HG03097 (cell line): Measurements from ENCODE around the gene TMEM132A.
"Not testable (repeated sequence)": the region's sequence is repeated elsewhere in the genome, so short reads cannot be mapped to it uniquely, and the experiment has no call there.

Experiments used
- ATAC-seq: cut with Tn5 transposase; IDR thresholded peaks from one replicate; pipeline ENCODE4 v1.9.1; 2021; ENCODE audit not compliant: unreplicated experiment, low FRiP score

Gene TMEM132A

GRCh38 chr11:60902625-60903024 lies 21.6 kb upstream of the TMEM132A start:
- no peak for ATAC-seq

GRCh38 chr11:60905047-60905446 lies 19.2 kb upstream of the TMEM132A start:
- ATAC-seq, result no peak

- ATAC-seq, result no peak
Observed at GRCh38 chr11:60905551-60906113, 18.6 kb upstream of the TMEM132A start.

- peak; percentile 69 for ATAC-seq
Observed at GRCh38 chr11:60906132-60906972, 17.9 kb upstream of the TMEM132A start, which contains the start of gene PRPF19. TSS of gene PRPF19 (minus strand) at chr11:60906585. CDS start at chr11:60906382, 203 bp downstream.

- ATAC-seq, result no peak
Observed at GRCh38 chr11:60908803-60909202, 15.5 kb upstream of the TMEM132A start.

- not testable (repeated sequence) for ATAC-seq
Observed at GRCh38 chr11:60909680-60910280, 14.5 kb upstream of the TMEM132A start.

- peak; percentile 29 for ATAC-seq
Observed at GRCh38 chr11:60910281-60910687, 14.0 kb upstream of the TMEM132A start.

- ATAC-seq, result no peak
Observed at GRCh38 chr11:60910711-60911380, 13.4 kb upstream of the TMEM132A start.

- ATAC-seq, result no peak
Observed at GRCh38 chr11:60912223-60912850, 11.9 kb upstream of the TMEM132A start.

- ATAC-seq, result no peak
Observed at GRCh38 chr11:60912851-60913528, 11.3 kb upstream of the TMEM132A start.

GRCh38 chr11:60913793-60914632 lies 10.2 kb upstream of the TMEM132A start, which contains the start of gene TMEM109:
TSS of gene TMEM109 (plus strand) at chr11:60914158. CDS start at chr11:60919694, 5,536 bp downstream.
- ATAC-seq, result peak; percentile 31

- ATAC-seq, result no peak
Observed at GRCh38 chr11:60914633-60915247, 9.5 kb upstream of the TMEM132A start.

- ATAC-seq, result peak; percentile 41
Observed at GRCh38 chr11:60915248-60915914, 8.9 kb upstream of the TMEM132A start.

GRCh38 chr11:60916669-60917206 lies 7.5 kb upstream of the TMEM132A start:
- ATAC-seq, result no peak

- no peak for ATAC-seq
Observed at GRCh38 chr11:60917267-60917666, 7.0 kb upstream of the TMEM132A start.

GRCh38 chr11:60918251-60918938 lies 5.9 kb upstream of the TMEM132A start:
- ATAC-seq, result no peak

- no peak for ATAC-seq
Observed at GRCh38 chr11:60918939-60919265, 5.4 kb upstream of the TMEM132A start.
